NOMO-1 treated with DMSO at 0.1 percent for 48 hours (cell line): ENCODE measurements around the gene MORC2.

Source experiments
- DNase-seq: peaks from one replicate; lab custom pipeline; 2025; ENCODE audit not compliant: unreplicated experiment; lab: John Stamatoyannopoulos, UW

MORC2 gene

GRCh38 chr22:30875481-30876215 is 92.9 kb downstream of the MORC2 start:
- DNase-seq: no peak
